GM23338 (cell line): ENCODE data around the gene OR8I2.
"Not testable (repeated sequence)": the region's sequence is repeated elsewhere in the genome, so short reads cannot be mapped to it uniquely, and the experiment has no call there.

Experiments
- CREB1 ChIP-seq: fragments of 250-450 bp; sonication (Bioruptor Pico); IDR thresholded peaks from 2 replicates; pipeline ENCODE4 v1.5.0; 2020; ENCODE audit warnings: low read depth, mild to moderate bottlenecking, moderate library complexity
- EZH2 ChIP-seq: fragments of 200-600 bp; sonication (generic); IDR thresholded peaks from one replicate; pipeline ENCODE4 v1.8.0; 2017; ENCODE audit warnings: antibody characterized with exemption, mild to moderate bottlenecking, low read depth; ENCODE audit not compliant: unreplicated experiment
- EZH2phosphoT487 ChIP-seq: fragments of 200-600 bp; sonication (generic); IDR thresholded peaks from one replicate; pipeline ENCODE4 v1.8.1; 2018; ENCODE audit warnings: antibody characterized with exemption; ENCODE audit not compliant: unreplicated experiment
- JUNB ChIP-seq: IDR thresholded peaks from one replicate; pipeline ENCODE4 v1.6.1; 2016; ENCODE audit warnings: antibody characterized with exemption; ENCODE audit not compliant: unreplicated experiment
- NANOG ChIP-seq: IDR thresholded peaks from 2 replicates; pipeline ENCODE4 v1.6.1; 2016; ENCODE audit warnings: antibody characterized with exemption, borderline replicate concordance
- POLR2AphosphoS5 ChIP-seq: IDR thresholded peaks from 2 replicates; pipeline ENCODE4 v1.6.1; 2016; ENCODE audit warnings: antibody characterized with exemption, low read depth
- STAT1 ChIP-seq: IDR thresholded peaks from one replicate; pipeline ENCODE4 v1.6.1; 2016; ENCODE audit warnings: antibody characterized with exemption; ENCODE audit not compliant: unreplicated experiment
- ZNF114 ChIP-seq: fragments of 250-450 bp; sonication (Bioruptor Pico); IDR thresholded peaks from 2 replicates; pipeline ENCODE4 v1.5.0; 2020; ENCODE audit warnings: mild to moderate bottlenecking, moderate library complexity
- ZNF331 ChIP-seq: fragments of 250-450 bp; sonication (Bioruptor Pico); IDR thresholded peaks from 2 replicates; pipeline ENCODE4 v1.5.0; 2020; ENCODE audit warnings: low read depth, mild to moderate bottlenecking, moderate library complexity
- TF ChIP-seq, protein P1 (sequence below), 2 experiments: fragments of 200-600 bp in 1 of 2; sonication (generic) in 1 of 2; conservative IDR thresholded peaks; 2 replicates each; pipeline versions ENCODE4 v1.5.1 to v1.6.1; 2016 to 2017; ENCODE audit warnings: antibody characterized with exemption in 2 of 2, low read depth in 2 of 2, mild to moderate bottlenecking in 2 of 2, moderate library complexity in 1 of 2
- TF ChIP-seq, protein P2 (sequence below): IDR thresholded peaks from 2 replicates; pipeline ENCODE4 v1.6.1; 2016; ENCODE audit warnings: antibody characterized with exemption
- TF ChIP-seq, protein P3 (sequence below): fragments of 250-450 bp; sonication (Bioruptor Pico); IDR thresholded peaks from 2 replicates; pipeline ENCODE4 v1.5.0; 2020; ENCODE audit warnings: mild to moderate bottlenecking, moderate library complexity
- TF ChIP-seq, protein P4 (sequence below): IDR thresholded peaks from one replicate; pipeline ENCODE4 v1.6.1; 2018; ENCODE audit warnings: antibody characterized with exemption; ENCODE audit not compliant: unreplicated experiment

DNA sequence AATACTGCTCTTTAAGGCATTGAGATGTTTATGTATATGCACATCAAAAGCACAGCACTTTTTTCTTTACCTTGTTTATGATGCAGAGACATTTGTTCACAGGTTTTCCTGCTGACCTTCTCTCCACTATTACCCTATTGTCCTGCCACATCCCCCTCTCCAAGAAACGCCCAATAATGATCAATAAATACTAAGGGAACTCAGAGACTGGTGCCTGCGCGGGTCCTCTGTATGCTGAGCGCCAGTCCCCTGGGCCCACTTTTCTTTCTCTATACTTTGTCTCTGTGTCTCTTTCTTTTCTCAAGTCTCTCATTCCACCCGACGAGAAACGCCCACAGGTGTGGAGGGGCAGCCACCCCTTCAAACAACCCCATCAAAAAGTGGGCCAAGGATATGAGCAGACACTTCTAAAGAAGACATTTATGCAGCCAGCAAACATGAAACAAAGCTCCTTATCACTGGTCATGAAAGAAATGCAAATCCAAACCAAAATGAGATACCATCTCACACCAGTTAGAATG lies 34.8 kb upstream of the OR8I2 start:
- TF ChIP-seq EZH2phosphoT487; CREB1; POLR2AphosphoS5; ZNF331 (CRISPR knock-in tag); EZH2; NANOG; JUNB; STAT1; ZNF114: not testable (repeated sequence)
- TF ChIP-seq, protein P1, sequence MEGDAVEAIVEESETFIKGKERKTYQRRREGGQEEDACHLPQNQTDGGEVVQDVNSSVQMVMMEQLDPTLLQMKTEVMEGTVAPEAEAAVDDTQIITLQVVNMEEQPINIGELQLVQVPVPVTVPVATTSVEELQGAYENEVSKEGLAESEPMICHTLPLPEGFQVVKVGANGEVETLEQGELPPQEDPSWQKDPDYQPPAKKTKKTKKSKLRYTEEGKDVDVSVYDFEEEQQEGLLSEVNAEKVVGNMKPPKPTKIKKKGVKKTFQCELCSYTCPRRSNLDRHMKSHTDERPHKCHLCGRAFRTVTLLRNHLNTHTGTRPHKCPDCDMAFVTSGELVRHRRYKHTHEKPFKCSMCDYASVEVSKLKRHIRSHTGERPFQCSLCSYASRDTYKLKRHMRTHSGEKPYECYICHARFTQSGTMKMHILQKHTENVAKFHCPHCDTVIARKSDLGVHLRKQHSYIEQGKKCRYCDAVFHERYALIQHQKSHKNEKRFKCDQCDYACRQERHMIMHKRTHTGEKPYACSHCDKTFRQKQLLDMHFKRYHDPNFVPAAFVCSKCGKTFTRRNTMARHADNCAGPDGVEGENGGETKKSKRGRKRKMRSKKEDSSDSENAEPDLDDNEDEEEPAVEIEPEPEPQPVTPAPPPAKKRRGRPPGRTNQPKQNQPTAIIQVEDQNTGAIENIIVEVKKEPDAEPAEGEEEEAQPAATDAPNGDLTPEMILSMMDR (conservative IDR thresholded peaks at IDR 0.05; ENCODE audit: low read depth in 2 of 2), result not testable (repeated sequence)
- TF ChIP-seq, protein P2, sequence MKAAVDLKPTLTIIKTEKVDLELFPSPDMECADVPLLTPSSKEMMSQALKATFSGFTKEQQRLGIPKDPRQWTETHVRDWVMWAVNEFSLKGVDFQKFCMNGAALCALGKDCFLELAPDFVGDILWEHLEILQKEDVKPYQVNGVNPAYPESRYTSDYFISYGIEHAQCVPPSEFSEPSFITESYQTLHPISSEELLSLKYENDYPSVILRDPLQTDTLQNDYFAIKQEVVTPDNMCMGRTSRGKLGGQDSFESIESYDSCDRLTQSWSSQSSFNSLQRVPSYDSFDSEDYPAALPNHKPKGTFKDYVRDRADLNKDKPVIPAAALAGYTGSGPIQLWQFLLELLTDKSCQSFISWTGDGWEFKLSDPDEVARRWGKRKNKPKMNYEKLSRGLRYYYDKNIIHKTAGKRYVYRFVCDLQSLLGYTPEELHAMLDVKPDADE, result not testable (repeated sequence)
- TF ChIP-seq, protein P3, sequence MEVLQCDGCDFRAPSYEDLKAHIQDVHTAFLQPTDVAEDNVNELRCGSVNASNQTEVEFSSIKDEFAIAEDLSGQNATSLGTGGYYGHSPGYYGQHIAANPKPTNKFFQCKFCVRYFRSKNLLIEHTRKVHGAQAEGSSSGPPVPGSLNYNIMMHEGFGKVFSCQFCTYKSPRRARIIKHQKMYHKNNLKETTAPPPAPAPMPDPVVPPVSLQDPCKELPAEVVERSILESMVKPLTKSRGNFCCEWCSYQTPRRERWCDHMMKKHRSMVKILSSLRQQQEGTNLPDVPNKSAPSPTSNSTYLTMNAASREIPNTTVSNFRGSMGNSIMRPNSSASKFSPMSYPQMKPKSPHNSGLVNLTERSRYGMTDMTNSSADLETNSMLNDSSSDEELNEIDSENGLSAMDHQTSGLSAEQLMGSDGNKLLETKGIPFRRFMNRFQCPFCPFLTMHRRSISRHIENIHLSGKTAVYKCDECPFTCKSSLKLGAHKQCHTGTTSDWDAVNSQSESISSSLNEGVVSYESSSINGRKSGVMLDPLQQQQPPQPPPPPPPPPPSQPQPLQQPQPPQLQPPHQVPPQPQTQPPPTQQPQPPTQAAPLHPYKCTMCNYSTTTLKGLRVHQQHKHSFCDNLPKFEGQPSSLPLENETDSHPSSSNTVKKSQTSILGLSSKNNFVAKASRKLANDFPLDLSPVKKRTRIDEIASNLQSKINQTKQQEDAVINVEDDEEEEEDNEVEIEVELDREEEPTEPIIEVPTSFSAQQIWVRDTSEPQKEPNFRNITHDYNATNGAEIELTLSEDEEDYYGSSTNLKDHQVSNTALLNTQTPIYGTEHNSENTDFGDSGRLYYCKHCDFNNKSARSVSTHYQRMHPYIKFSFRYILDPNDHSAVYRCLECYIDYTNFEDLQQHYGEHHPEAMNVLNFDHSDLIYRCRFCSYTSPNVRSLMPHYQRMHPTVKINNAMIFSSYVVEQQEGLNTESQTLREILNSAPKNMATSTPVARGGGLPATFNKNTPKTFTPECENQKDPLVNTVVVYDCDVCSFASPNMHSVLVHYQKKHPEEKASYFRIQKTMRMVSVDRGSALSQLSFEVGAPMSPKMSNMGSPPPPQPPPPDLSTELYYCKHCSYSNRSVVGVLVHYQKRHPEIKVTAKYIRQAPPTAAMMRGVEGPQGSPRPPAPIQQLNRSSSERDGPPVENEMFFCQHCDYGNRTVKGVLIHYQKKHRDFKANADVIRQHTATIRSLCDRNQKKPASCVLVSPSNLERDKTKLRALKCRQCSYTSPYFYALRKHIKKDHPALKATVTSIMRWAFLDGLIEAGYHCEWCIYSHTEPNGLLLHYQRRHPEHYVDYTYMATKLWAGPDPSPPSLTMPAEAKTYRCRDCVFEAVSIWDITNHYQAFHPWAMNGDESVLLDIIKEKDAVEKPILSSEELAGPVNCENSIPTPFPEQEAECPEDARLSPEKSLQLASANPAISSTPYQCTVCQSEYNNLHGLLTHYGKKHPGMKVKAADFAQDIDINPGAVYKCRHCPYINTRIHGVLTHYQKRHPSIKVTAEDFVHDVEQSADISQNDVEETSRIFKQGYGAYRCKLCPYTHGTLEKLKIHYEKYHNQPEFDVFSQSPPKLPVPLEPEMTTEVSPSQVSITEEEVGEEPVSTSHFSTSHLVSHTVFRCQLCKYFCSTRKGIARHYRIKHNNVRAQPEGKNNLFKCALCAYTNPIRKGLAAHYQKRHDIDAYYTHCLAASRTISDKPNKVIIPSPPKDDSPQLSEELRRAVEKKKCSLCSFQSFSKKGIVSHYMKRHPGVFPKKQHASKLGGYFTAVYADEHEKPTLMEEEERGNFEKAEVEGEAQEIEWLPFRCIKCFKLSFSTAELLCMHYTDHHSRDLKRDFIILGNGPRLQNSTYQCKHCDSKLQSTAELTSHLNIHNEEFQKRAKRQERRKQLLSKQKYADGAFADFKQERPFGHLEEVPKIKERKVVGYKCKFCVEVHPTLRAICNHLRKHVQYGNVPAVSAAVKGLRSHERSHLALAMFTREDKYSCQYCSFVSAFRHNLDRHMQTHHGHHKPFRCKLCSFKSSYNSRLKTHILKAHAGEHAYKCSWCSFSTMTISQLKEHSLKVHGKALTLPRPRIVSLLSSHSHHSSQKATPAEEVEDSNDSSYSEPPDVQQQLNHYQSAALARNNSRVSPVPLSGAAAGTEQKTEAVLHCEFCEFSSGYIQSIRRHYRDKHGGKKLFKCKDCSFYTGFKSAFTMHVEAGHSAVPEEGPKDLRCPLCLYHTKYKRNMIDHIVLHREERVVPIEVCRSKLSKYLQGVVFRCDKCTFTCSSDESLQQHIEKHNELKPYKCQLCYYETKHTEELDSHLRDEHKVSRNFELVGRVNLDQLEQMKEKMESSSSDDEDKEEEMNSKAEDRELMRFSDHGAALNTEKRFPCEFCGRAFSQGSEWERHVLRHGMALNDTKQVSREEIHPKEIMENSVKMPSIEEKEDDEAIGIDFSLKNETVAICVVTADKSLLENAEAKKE (CRISPR knock-in tag), result not testable (repeated sequence)
- TF ChIP-seq, protein P4, sequence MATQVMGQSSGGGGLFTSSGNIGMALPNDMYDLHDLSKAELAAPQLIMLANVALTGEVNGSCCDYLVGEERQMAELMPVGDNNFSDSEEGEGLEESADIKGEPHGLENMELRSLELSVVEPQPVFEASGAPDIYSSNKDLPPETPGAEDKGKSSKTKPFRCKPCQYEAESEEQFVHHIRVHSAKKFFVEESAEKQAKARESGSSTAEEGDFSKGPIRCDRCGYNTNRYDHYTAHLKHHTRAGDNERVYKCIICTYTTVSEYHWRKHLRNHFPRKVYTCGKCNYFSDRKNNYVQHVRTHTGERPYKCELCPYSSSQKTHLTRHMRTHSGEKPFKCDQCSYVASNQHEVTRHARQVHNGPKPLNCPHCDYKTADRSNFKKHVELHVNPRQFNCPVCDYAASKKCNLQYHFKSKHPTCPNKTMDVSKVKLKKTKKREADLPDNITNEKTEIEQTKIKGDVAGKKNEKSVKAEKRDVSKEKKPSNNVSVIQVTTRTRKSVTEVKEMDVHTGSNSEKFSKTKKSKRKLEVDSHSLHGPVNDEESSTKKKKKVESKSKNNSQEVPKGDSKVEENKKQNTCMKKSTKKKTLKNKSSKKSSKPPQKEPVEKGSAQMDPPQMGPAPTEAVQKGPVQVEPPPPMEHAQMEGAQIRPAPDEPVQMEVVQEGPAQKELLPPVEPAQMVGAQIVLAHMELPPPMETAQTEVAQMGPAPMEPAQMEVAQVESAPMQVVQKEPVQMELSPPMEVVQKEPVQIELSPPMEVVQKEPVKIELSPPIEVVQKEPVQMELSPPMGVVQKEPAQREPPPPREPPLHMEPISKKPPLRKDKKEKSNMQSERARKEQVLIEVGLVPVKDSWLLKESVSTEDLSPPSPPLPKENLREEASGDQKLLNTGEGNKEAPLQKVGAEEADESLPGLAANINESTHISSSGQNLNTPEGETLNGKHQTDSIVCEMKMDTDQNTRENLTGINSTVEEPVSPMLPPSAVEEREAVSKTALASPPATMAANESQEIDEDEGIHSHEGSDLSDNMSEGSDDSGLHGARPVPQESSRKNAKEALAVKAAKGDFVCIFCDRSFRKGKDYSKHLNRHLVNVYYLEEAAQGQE, result not testable (repeated sequence)
